Measurements from ENCODE around the gene SPAG8. TPM values are rescaled to one million over a fixed set of nuclear protein-coding genes. Genes with fewer than 3 reads are reported as not detected.

The SPAG8 gene
- total and polyA plus RNA-seq, 2 experiments from 2014 or later, result 0.97 to 1.2 TPM

DNA sequence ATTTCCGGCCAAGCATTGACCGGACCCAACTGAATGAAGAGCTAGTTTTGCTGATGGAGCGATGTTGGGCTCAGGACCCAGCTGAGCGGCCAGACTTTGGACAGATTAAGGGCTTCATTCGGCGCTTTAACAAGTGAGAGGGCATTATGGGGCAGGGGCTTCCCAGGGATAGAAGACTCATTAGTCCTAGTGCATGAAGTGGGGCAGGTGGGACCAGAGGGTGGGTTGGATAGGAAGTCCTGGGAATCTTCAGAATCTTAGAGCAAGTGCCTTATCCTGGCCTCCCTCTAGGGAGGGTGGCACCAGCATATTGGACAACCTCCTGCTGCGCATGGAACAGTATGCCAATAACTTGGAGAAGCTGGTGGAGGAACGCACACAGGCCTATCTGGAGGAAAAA, 6.0 kb downstream of the SPAG8 start:
- no peak overlapping the region for H3K9ac ChIP-seq
- no peak overlapping the region for H3K27ac ChIP-seq
- TF ChIP-seq EZH2 (IDR thresholded peaks at IDR 0.05; ENCODE audit: insufficient read depth, poor library complexity, severe bottlenecking) (no peak), EZH2phosphoT487 (IDR thresholded peaks at IDR 0.05; ENCODE audit: insufficient read depth, low read depth) (no peak)
- no peaks in the 10 kb centered on the region for H3K27me3 ChIP-seq (replicated peaks; ENCODE audit: insufficient read depth)
- DNase-seq, result no peak
- no peaks in the 10 kb centered on the region for H3F3A ChIP-seq (ENCODE audit: insufficient read depth)
- H3K4me3 ChIP-seq, result no peak overlapping the region
- 95 to 96% methylated on average over 8 of the region's 8 CpGs for WGBS, 2 experiments (ENCODE audit: low coverage in 1 of 2, low lambda C conversion rate in 2 of 2, missing lambda C conversion rate in 2 of 2)
- H3K4me2 ChIP-seq (ENCODE audit: unreplicated experiment), result no peak overlapping the region
- H2AFZ ChIP-seq, result no peak overlapping the region
- H3K4me1 ChIP-seq (ENCODE audit: insufficient read depth), result no peaks in the 10 kb centered on the region
- H3K9me3 ChIP-seq (ENCODE audit: low read depth), result no peaks in the 10 kb centered on the region
- no peaks in the 10 kb centered on the region for H3K79me2 ChIP-seq (ENCODE audit: insufficient read depth)
- H3K9me2 ChIP-seq (ENCODE audit: insufficient read depth), result no peaks in the 10 kb centered on the region
- H4K20me1 ChIP-seq (ENCODE audit: insufficient read depth), result no peaks in the 10 kb centered on the region
- H3K36me3 ChIP-seq (ENCODE audit: low read depth), result peaks cover 16% of the 10 kb centered on the region
- in situ Hi-C loops (cut with MboI), result no loop called here

DNA sequence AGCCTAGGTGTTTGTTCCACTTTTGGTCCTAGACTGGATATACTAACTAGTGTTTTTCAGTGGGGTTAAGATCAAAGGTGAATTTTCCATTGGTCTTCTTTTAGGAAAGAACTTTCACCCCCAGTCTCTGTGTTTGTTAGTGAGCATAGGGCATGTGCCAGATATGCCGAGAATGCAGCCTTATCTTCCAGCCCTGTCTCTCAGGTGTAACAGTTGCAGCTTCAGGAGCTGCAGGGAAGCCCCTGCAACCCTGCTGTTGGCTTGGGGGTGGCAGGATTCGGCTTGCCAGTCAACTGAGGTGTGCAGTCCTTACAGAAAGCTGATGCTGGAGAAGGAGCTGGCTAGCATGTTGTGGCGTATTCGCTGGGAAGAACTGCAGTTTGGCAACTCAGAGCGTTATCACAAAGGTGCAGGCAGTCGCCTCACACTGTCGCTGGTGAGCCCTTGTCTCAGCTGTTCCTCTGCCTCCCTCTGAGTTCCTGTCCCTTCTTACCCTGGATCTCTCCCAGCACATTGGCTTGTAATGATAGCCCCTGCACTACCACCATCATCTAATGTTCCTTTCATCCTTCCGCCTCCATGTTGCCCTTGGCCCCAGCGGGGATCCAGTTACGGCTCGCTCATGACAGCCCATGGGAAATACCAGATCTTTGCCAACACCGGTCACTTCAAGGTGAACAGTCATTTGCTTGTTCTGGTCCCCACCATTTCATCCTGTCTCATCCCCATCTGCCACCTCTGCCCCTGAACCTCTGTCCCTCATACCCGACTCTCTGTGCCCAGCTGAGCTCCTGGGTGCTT, 10.5 kb downstream of the SPAG8 start:
- Histone ChIP-seq H3K9me2 (ENCODE audit: insufficient read depth) (no peaks in the 10 kb centered on the region), H3K36me3 (ENCODE audit: low read depth) (peaks cover 16% of the 10 kb centered on the region), H3K79me2 (ENCODE audit: insufficient read depth) (peaks cover 9% of the 10 kb centered on the region), H3K27me3 (replicated peaks; ENCODE audit: insufficient read depth) (no peaks in the 10 kb centered on the region), H3K4me1 (ENCODE audit: insufficient read depth) (peaks cover 13% of the 10 kb centered on the region), H3K9ac (no peak overlapping the region), H2AFZ (no peak overlapping the region), H3K27ac (no peak overlapping the region), H3F3A (ENCODE audit: insufficient read depth) (peaks cover 20% of the 10 kb centered on the region), H3K4me3 (no peak overlapping the region), H3K4me2 (ENCODE audit: unreplicated experiment) (no peak overlapping the region), H4K20me1 (ENCODE audit: insufficient read depth) (no peaks in the 10 kb centered on the region), H3K9me3 (ENCODE audit: low read depth) (no peaks in the 10 kb centered on the region)
- 95 to 96% methylated on average over 13 of the region's 13 CpGs for WGBS, 2 experiments (ENCODE audit: low coverage in 1 of 2, low lambda C conversion rate in 2 of 2, missing lambda C conversion rate in 2 of 2)
- no peak for TF ChIP-seq EZH2phosphoT487 (IDR thresholded peaks at IDR 0.05; ENCODE audit: insufficient read depth, low read depth)
- no peak for TF ChIP-seq EZH2 (IDR thresholded peaks at IDR 0.05; ENCODE audit: insufficient read depth, poor library complexity, severe bottlenecking)
- no peak for DNase-seq
- in situ Hi-C loops (cut with MboI), result no loop called here

DNA sequence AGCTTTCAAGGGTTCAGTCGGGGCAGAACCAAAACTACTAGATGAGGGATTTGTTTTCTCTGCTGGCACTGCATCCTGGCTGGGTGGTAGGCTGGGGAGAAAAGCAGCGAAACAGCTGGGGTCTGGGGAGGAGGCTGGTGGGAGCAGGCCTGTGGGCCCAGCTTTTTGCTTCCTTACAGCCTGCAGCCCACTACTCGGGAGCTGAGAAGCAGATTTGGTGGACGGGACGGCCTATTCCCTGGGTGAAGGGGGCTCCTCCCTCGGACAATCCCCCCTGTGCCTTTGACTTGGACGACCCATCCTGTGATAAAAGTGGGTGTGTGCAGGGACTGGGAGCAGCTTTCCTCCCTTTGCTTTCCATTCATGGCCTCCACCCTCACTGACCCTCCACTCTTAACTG, 11.5 kb downstream of the SPAG8 start:
- TF ChIP-seq EZH2 (IDR thresholded peaks at IDR 0.05; ENCODE audit: insufficient read depth, poor library complexity, severe bottlenecking), result no peak
- no peak for TF ChIP-seq EZH2phosphoT487 (IDR thresholded peaks at IDR 0.05; ENCODE audit: insufficient read depth, low read depth)
- Histone ChIP-seq H4K20me1 (ENCODE audit: insufficient read depth) (no peaks in the 10 kb centered on the region), H3K9ac (no peak overlapping the region), H3K9me3 (ENCODE audit: low read depth) (no peaks in the 10 kb centered on the region), H3K4me3 (no peak overlapping the region), H3K4me2 (ENCODE audit: unreplicated experiment) (no peak overlapping the region), H2AFZ (no peak overlapping the region), H3K4me1 (ENCODE audit: insufficient read depth) (peaks cover 17% of the 10 kb centered on the region), H3K27ac (no peak overlapping the region), H3K79me2 (ENCODE audit: insufficient read depth) (peaks cover 19% of the 10 kb centered on the region), H3K27me3 (replicated peaks; ENCODE audit: insufficient read depth) (no peaks in the 10 kb centered on the region), H3K9me2 (ENCODE audit: insufficient read depth) (no peaks in the 10 kb centered on the region), H3F3A (ENCODE audit: insufficient read depth) (peaks cover 20% of the 10 kb centered on the region), H3K36me3 (ENCODE audit: low read depth) (peaks cover 16% of the 10 kb centered on the region)
- in situ Hi-C loops (cut with MboI), result no loop called here
- DNase-seq, result no peak
- WGBS, 2 experiments (ENCODE audit: low coverage in 1 of 2, low lambda C conversion rate in 2 of 2, missing lambda C conversion rate in 2 of 2), result 86 to 88% methylated on average over 7 of the region's 7 CpGs

DNA sequence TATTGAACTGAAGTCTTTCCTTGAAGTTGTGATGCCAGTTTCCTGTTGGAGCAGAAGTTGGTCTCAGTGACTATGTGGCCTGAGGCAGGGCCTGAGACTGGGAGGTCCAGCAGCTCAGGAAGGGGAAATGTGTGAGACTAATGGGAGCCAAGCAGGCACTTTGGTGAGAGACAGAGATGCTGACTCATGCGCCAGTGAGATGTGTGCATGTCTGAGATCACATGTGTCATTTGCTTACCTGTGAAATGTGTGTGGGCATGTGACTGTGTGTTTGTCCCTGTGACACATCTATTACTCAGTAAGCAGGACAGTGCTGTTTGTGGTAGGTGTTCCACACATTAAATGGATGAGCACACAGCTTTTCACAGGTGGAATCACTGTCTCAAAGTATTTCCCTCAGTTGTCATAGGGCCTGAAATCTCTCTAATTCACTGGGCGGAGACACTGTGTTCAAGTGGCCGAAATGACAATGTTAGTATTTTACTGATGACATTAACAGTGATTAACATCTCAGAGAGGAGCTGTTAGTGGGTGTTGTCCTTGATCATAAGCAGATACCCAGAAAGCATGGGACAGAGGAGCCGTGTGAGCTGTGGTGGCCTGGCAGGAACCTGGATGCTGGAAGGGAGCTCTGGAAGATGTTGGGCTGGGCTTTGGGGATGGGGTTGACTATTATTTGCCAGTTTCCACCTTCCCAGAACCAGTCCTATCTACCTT, 13.2 kb downstream of the SPAG8 start:
- Histone ChIP-seq H3K79me2 (ENCODE audit: insufficient read depth) (peaks cover 36% of the 10 kb centered on the region), H3K4me2 (ENCODE audit: unreplicated experiment) (peak overlapping the region; percentile 15), H3K9me3 (ENCODE audit: low read depth) (no peaks in the 10 kb centered on the region), H3K9ac (peak overlapping the region; percentile 4; the same call in 1 of the 2 replicates), H4K20me1 (ENCODE audit: insufficient read depth) (no peaks in the 10 kb centered on the region), H3K9me2 (ENCODE audit: insufficient read depth) (no peaks in the 10 kb centered on the region), H3K27ac (peak overlapping the region; percentile 47), H3K4me1 (ENCODE audit: insufficient read depth) (peaks cover 32% of the 10 kb centered on the region), H3K36me3 (ENCODE audit: low read depth) (peaks cover 16% of the 10 kb centered on the region), H3F3A (ENCODE audit: insufficient read depth) (peaks cover 20% of the 10 kb centered on the region), H3K4me3 (no peak overlapping the region), H3K27me3 (replicated peaks; ENCODE audit: insufficient read depth) (no peaks in the 10 kb centered on the region), H2AFZ (no peak overlapping the region)
- DNase-seq, result peak; percentile 87
- 37 to 47% methylated on average over 4 of the region's 4 CpGs for WGBS, 2 experiments (ENCODE audit: low coverage in 1 of 2, low lambda C conversion rate in 2 of 2, missing lambda C conversion rate in 2 of 2)
- in situ Hi-C loops (cut with MboI), result no loop called here
- TF ChIP-seq EZH2phosphoT487 (IDR thresholded peaks at IDR 0.05; ENCODE audit: insufficient read depth, low read depth) (no peak), EZH2 (IDR thresholded peaks at IDR 0.05; ENCODE audit: insufficient read depth, poor library complexity, severe bottlenecking) (no peak)
